Osteoblast (primary cell): ENCODE data around the gene CD69. TPM values are rescaled to one million over a fixed set of nuclear protein-coding genes. Genes with fewer than 3 reads are reported as not detected.
A peak's percentile ranks its signal among the peaks of the same experiment; 100 is the strongest.

Source experiments
- DNase-seq: peaks from one replicate; pipeline ENCODE4 v3.0.0; 2011; ENCODE audit warnings: low spot score, mixed read lengths; ENCODE audit not compliant: insufficient read length; ENCODE audit errors: missing footprints
- H2AFZ ChIP-seq: 2 replicates; pipeline ENCODE4 v1.6.0; 2011; ENCODE audit warnings: mild to moderate bottlenecking, low read length
- H3K27ac ChIP-seq: 2 replicates; pipeline ENCODE4 v1.5.1; 2011; ENCODE audit warnings: mild to moderate bottlenecking, low read depth, low read length, moderate library complexity
- H3K27me3 ChIP-seq: 2 replicates; pipeline ENCODE4 v1.6.0; 2012; ENCODE audit warnings: mild to moderate bottlenecking, control low read depth, inconsistent platforms, low read length, moderate library complexity; ENCODE audit not compliant: insufficient read depth
- H3K36me3 ChIP-seq: 2 replicates; pipeline ENCODE4 v1.5.1; 2011; ENCODE audit warnings: mild to moderate bottlenecking, low read length, control low read depth, moderate library complexity; ENCODE audit not compliant: insufficient read depth
- H3K4me1 ChIP-seq: 2 replicates; pipeline ENCODE4 v1.5.1; 2011; ENCODE audit warnings: mild to moderate bottlenecking, low read length, control low read depth, moderate library complexity; ENCODE audit not compliant: insufficient read depth
- H3K4me2 ChIP-seq: 2 replicates; pipeline ENCODE4 v1.6.0; 2011; ENCODE audit warnings: mild to moderate bottlenecking, low read length; ENCODE audit not compliant: insufficient read depth
- H3K4me3 ChIP-seq: fragments of 200-600 bp; sonication (generic); 3 replicates; pipeline ENCODE4 v1.5.1; 2012; ENCODE audit warnings: mild to moderate bottlenecking, low read length, inconsistent platforms; ENCODE audit not compliant: insufficient read depth
- H3K79me2 ChIP-seq: 2 replicates; pipeline ENCODE4 v1.6.0; 2012; ENCODE audit warnings: mild to moderate bottlenecking, low read length, control low read depth, inconsistent platforms; ENCODE audit not compliant: insufficient read depth
- H3K9me3 ChIP-seq: 2 replicates; pipeline ENCODE4 v1.5.1; 2011; ENCODE audit warnings: low read depth, low read length, control low read depth
- H4K20me1 ChIP-seq: 2 replicates; pipeline ENCODE4 v1.6.0; 2012; ENCODE audit warnings: mild to moderate bottlenecking, low read length, control low read depth; ENCODE audit not compliant: insufficient read depth
- total RNA-seq: library from RNA; depleted of rRNA; stranded (reverse); fragments of >200 nt; gene quantifications from 2 replicates; pipeline ENCODE4 v1.2.3, GENCODE V29; 2012
- TF ChIP-seq, protein P1 (sequence below): IDR thresholded peaks from 2 replicates; pipeline ENCODE4 v1.5.1; 2011; ENCODE audit warnings: mild to moderate bottlenecking, low read depth, low read length, moderate library complexity; ENCODE audit errors: extremely low read depth

CD69 gene
- total RNA-seq, result not detected in 2 replicates

DNA sequence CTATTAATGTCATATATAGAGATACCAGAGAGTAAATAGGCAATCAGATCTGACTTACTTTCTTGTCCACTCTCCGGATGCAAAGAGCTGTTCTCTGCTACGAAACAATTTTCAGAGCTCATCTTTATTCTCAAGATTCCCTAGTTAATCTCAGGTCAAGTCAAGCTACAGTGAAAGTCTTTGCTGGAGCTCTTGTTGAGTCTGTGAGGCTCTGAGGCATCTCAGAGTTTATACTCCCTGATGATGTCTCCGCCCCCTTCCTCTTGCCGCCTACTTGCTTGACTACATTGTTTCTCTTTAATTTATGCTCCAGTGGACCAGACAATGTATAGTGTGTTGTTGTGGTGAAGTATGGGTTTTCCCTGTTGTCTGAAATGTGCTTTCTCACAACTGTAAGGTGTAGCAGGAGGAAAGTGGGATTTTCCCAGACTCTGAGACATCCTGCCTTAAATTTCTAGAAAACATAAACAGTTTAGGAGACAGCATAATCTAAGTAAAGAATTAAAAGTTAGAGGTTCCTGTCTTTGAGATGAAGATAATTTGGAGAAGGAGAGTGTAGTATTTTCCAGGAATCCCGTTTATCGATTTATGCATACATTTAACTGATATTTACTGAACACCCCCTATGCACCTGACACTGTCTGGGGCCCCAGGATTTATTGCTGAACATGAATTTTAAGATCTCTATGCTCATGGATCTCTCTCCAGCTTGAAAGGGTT lies at the start of gene CD69:
CD69 (minus strand) TSS at position 203 of the 720 bp plus-strand sequence; CDS start at position 122, 81 bp downstream.
- H4K20me1 ChIP-seq, result no peaks in the 10 kb centered on the region
- no peaks in the 10 kb centered on the region for H3K36me3 ChIP-seq
- H3K4me1 ChIP-seq, result no peaks in the 10 kb centered on the region
- H3K9me3 ChIP-seq, result no peaks in the 10 kb centered on the region
- DNase-seq, result peak; percentile 9
- no peak within 1 kb of the TSS for H3K27ac ChIP-seq
- TF ChIP-seq, protein P1, sequence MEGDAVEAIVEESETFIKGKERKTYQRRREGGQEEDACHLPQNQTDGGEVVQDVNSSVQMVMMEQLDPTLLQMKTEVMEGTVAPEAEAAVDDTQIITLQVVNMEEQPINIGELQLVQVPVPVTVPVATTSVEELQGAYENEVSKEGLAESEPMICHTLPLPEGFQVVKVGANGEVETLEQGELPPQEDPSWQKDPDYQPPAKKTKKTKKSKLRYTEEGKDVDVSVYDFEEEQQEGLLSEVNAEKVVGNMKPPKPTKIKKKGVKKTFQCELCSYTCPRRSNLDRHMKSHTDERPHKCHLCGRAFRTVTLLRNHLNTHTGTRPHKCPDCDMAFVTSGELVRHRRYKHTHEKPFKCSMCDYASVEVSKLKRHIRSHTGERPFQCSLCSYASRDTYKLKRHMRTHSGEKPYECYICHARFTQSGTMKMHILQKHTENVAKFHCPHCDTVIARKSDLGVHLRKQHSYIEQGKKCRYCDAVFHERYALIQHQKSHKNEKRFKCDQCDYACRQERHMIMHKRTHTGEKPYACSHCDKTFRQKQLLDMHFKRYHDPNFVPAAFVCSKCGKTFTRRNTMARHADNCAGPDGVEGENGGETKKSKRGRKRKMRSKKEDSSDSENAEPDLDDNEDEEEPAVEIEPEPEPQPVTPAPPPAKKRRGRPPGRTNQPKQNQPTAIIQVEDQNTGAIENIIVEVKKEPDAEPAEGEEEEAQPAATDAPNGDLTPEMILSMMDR, result no peak
- H3K27me3 ChIP-seq, result no peaks in the 10 kb centered on the region
- no peak within 1 kb of the TSS for H3K4me3 ChIP-seq
- H2AFZ ChIP-seq, result no peak within 1 kb of the TSS
- H3K79me2 ChIP-seq, result no peaks in the 10 kb centered on the region
- H3K4me2 ChIP-seq, result no peak within 1 kb of the TSS

DNA sequence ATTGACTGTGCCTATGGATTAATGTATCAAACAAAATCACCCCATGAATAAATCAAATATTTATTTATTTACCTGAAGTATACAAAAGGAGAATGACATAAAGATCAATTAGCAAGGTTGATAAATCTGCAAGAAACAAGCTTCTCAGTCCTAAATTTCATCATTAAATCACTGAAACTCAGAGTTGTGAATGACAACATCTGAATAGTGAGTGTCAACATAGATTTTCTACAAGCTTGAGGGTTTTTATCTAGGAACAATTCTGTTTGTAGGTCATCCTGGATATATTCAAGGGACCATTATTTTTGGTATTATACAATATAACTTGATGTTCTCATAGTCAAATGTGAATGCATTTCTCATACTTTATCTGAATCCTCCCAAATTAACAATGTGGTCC lies 49.2 kb upstream of the CD69 start:
- TF ChIP-seq, protein P1, result no peak
- no peaks in the 10 kb centered on the region for H3K79me2 ChIP-seq
- no peak for DNase-seq
- H3K27ac ChIP-seq, result no peak overlapping the region
- no peak overlapping the region for H3K4me2 ChIP-seq
- H4K20me1 ChIP-seq, result no peaks in the 10 kb centered on the region
- H3K4me1 ChIP-seq, result no peaks in the 10 kb centered on the region
- H2AFZ ChIP-seq, result no peak overlapping the region
- H3K4me3 ChIP-seq, result no peak overlapping the region
- no peaks in the 10 kb centered on the region for H3K9me3 ChIP-seq
- H3K27me3 ChIP-seq, result peaks cover 4% of the 10 kb centered on the region
- H3K36me3 ChIP-seq, result no peaks in the 10 kb centered on the region

DNA sequence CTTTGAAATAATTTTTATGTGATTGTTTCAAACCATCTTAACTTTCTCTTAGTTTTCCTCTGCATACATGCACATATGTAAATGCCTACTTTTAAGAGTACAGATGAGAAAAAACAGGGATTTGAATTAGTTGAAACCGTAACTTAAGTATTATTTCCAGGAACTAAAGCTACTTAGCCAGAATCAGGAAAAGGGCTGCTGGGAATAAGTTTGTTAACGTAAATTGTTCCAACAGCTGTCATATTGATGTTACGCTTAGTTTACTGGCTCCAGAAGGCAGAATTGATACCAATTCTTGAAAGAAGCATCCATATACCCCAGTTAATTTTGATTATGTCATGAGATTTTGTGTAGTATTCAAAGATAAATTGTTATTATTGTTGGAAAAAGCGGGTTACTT lies 48.6 kb upstream of the CD69 start:
- DNase-seq, result no peak
- no peaks in the 10 kb centered on the region for H4K20me1 ChIP-seq
- H3K27ac ChIP-seq, result no peak overlapping the region
- no peak overlapping the region for H3K4me3 ChIP-seq
- no peaks in the 10 kb centered on the region for H3K36me3 ChIP-seq
- H3K27me3 ChIP-seq, result peaks cover 4% of the 10 kb centered on the region
- no peak overlapping the region for H3K4me2 ChIP-seq
- H3K9me3 ChIP-seq, result no peaks in the 10 kb centered on the region
- TF ChIP-seq, protein P1, result no peak
- H2AFZ ChIP-seq, result no peak overlapping the region
- H3K79me2 ChIP-seq, result no peaks in the 10 kb centered on the region
- H3K4me1 ChIP-seq, result no peaks in the 10 kb centered on the region

DNA sequence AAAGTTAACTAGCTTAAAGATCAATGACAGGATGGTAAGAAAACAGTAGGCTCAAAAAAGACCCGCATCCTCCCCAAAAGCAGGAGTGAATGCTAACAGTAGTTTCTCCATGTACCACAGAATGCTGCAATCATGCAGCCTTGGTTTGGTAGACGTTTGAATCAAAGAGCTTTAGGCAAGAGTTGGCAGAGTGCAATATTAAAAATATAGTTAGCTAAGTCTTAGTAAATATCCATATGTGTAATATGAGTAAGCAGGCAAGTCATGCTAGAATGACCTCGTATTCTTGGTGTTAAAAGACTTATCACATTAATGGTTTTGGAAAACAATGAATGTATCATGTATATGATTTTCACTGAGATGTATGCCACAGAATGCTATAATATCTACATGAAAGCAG lies 47.8 kb upstream of the CD69 start:
- no peak overlapping the region for H3K4me3 ChIP-seq
- H3K36me3 ChIP-seq, result no peaks in the 10 kb centered on the region
- no peaks in the 10 kb centered on the region for H3K4me1 ChIP-seq
- H3K9me3 ChIP-seq, result no peaks in the 10 kb centered on the region
- no peaks in the 10 kb centered on the region for H4K20me1 ChIP-seq
- no peak overlapping the region for H2AFZ ChIP-seq
- H3K27ac ChIP-seq, result no peak overlapping the region
- peaks cover under 1% of the 10 kb centered on the region for H3K27me3 ChIP-seq
- H3K79me2 ChIP-seq, result no peaks in the 10 kb centered on the region
- H3K4me2 ChIP-seq, result no peak overlapping the region
- TF ChIP-seq, protein P1, result no peak
- no peak for DNase-seq
